PFSK-1 (cell line): ENCODE results near the gene MAFB.

Source experiments
- FOXP2 ChIP-seq: optimal IDR thresholded peaks from 2 replicates; pipeline ENCODE3; 2011; ENCODE audit warnings: borderline replicate concordance, control low read depth, inconsistent platforms; ENCODE audit not compliant: insufficient read depth; ENCODE audit errors: extremely low read length, extremely low read depth
- POLR2AphosphoS5 ChIP-seq: IDR thresholded peaks from 2 replicates; pipeline ENCODE4 v1.6.1; 2012; ENCODE audit warnings: low read depth, mild to moderate bottlenecking, control low read depth, low read length, moderate library complexity
- REST ChIP-seq, 2 experiments: IDR thresholded peaks; 2 replicates each; pipeline versions ENCODE4 v1.6.1 to v1.8.0; 2011 to 2012; ENCODE audit warnings: low read depth in 2 of 2, low read length in 2 of 2, control low read depth in 1 of 2, inconsistent platforms in 1 of 2, mild to moderate bottlenecking in 1 of 2, moderate library complexity in 1 of 2; ENCODE audit not compliant: insufficient read depth in 1 of 2

- no peak for TF ChIP-seq POLR2AphosphoS5
- TF ChIP-seq REST (IDR thresholded peaks at IDR 0.05; ENCODE audit: insufficient read depth in 1 of 2, low read depth in 2 of 2, low read length in 2 of 2), result no peak
- TF ChIP-seq FOXP2, result no peak
Measured at GRCh38 chr20:40654876-40655275, 34.2 kb downstream of the MAFB start.
